Umbilical cord (tissue), 2 donors: ENCODE data around the gene C1orf87. TPM values are rescaled to one million over a fixed set of nuclear protein-coding genes. Genes with fewer than 3 reads are reported as not detected.

Experiments used
- DNase-seq: peaks from one replicate; pipeline ENCODE4 v3.0.0-alpha.2; 2015; ENCODE audit warnings: low spot score
- total RNA-seq: library from RNA; depleted of rRNA; stranded (reverse); fragments of >200 nt; gene quantifications from one replicate; pipeline ENCODE4 v1.2.3, GENCODE V29; 2014; ENCODE audit warnings: low replicate concordance; ENCODE audit not compliant: insufficient read depth

Gene C1orf87
- total RNA-seq, 1 donor from 2014 or later: 3.1 TPM

GRCh38 chr1:60063561-60063960, 10.0 kb downstream of the C1orf87 start:
- no peak for DNase-seq

GRCh38 chr1:60059468-60059867, 14.1 kb downstream of the C1orf87 start:
- DNase-seq: no peak

GRCh38 chr1:60055336-60055735, 18.2 kb downstream of the C1orf87 start:
- DNase-seq: no peak

GRCh38 chr1:60054374-60054773, 19.2 kb downstream of the C1orf87 start:
- DNase-seq: no peak

GRCh38 chr1:60052601-60053000, 21.0 kb downstream of the C1orf87 start:
- DNase-seq: no peak

GRCh38 chr1:60051191-60051590, 22.4 kb downstream of the C1orf87 start:
- no peak for DNase-seq

GRCh38 chr1:60049188-60049587, 24.4 kb downstream of the C1orf87 start:
- no peak for DNase-seq

- DNase-seq: no peak
Observed at GRCh38 chr1:60044881-60045280, 28.7 kb downstream of the C1orf87 start.

- DNase-seq: no peak
Observed at GRCh38 chr1:60041783-60042182, 31.8 kb downstream of the C1orf87 start.

GRCh38 chr1:60037669-60038068, 35.9 kb downstream of the C1orf87 start:
- no peak for DNase-seq

GRCh38 chr1:60036856-60037460, 36.6 kb downstream of the C1orf87 start:
- peak; percentile 18 for DNase-seq

GRCh38 chr1:60035921-60036320, 37.6 kb downstream of the C1orf87 start:
- DNase-seq: no peak

GRCh38 chr1:60034999-60035398, 38.6 kb downstream of the C1orf87 start:
- no peak for DNase-seq

GRCh38 chr1:60033066-60033465, 40.5 kb downstream of the C1orf87 start:
- DNase-seq: no peak

GRCh38 chr1:60031146-60031545, 42.4 kb downstream of the C1orf87 start:
- DNase-seq: peak; percentile 65

- no peak for DNase-seq
Observed at GRCh38 chr1:60025552-60025951, 48.0 kb downstream of the C1orf87 start.

GRCh38 chr1:60017508-60018205, 55.9 kb downstream of the C1orf87 start:
- DNase-seq: no peak

- DNase-seq: no peak
Observed at GRCh38 chr1:60010690-60011089, 62.9 kb downstream of the C1orf87 start.

- no peak for DNase-seq
Observed at GRCh38 chr1:60008500-60008899, 65.1 kb downstream of the C1orf87 start.

- no peak for DNase-seq
Observed at GRCh38 chr1:60000625-60001024, 72.9 kb downstream of the C1orf87 start.

GRCh38 chr1:59999746-60000145, 73.8 kb downstream of the C1orf87 start:
- DNase-seq: no peak

GRCh38 chr1:59999006-59999405, 74.6 kb downstream of the C1orf87 start:
- no peak for DNase-seq

- no peak for DNase-seq
Observed at GRCh38 chr1:59997479-59998115, 76.0 kb downstream of the C1orf87 start.
